HUDEP-2 (cell line): ENCODE measurements around the gene BEGAIN.
A peak's percentile ranks its signal among the peaks of the same experiment; 100 is the strongest.

Experiments used
- DNase-seq, 76 experiments: peaks; one replicate each; lab custom pipeline; 2025; ENCODE audit not compliant: unreplicated experiment in 76 of 76; lab: John Stamatoyannopoulos, UW

The BEGAIN gene, protein sequence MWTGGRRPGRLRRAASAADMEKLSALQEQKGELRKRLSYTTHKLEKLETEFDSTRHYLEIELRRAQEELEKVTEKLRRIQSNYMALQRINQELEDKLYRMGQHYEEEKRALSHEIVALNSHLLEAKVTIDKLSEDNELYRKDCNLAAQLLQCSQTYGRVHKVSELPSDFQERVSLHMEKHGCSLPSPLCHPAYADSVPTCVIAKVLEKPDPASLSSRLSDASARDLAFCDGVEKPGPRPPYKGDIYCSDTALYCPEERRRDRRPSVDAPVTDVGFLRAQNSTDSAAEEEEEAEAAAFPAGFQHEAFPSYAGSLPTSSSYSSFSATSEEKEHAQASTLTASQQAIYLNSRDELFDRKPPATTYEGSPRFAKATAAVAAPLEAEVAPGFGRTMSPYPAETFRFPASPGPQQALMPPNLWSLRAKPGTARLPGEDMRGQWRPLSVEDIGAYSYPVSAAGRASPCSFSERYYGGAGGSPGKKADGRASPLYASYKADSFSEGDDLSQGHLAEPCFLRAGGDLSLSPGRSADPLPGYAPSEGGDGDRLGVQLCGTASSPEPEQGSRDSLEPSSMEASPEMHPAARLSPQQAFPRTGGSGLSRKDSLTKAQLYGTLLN

GRCh38 chr14:100587086-100587762, at the start of gene BEGAIN:
BEGAIN (minus strand) TSS chr14:100587417; CDS start chr14:100587290, 127 bp downstream.
- DNase-seq = no peak

GRCh38 chr14:100636559-100636958, 49.3 kb upstream of the BEGAIN start:
- DNase-seq = no peak

GRCh38 chr14:100634026-100634425, 46.8 kb upstream of the BEGAIN start:
- DNase-seq = no peak

- DNase-seq = no peak
Observed at GRCh38 chr14:100633406-100633805, 46.2 kb upstream of the BEGAIN start.

GRCh38 chr14:100629696-100630095, 42.5 kb upstream of the BEGAIN start:
- no peak for DNase-seq

GRCh38 chr14:100629098-100629497, 41.9 kb upstream of the BEGAIN start:
- DNase-seq = no peak

DNA sequence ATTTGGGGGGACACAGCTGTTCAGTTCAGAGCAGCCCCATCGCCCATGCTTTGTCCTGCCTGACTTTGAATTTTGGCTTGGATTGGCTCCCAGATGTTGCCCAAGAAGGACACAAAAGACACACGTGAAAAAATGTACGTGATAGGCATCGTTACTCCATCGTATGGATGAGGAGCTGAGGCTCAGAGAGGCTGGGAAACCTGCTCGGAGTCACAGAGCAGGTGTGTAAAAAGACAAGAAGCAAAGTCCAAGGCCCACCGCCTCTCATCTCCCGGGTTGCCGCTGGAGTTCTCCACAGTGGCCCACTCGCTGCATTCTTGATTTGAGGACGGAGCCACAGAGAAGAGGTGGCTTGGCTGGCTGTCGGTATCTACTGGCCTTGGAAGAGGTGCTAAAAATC, 41.0 kb upstream of the BEGAIN start:
- DNase-seq = no peak

DNA sequence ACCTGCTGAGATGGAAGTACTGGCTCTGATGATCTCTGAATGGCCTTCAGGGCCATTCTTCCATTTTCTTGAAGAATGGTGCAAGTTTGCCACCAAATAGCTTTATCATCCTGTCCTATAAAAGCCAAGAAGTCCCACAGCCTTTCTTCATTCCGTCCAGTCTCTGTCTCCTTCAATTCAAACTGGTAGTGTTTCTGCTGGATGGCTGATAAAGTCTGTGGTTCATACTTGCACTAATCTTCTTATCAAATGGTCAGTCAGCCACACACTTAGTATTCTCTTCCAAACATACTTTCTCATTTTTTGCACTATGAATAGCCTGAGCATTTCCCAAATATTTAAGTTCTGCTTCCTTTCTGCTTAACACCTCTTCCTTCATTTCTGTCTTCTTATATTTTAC, 39.4 kb upstream of the BEGAIN start:
- no peak for DNase-seq

GRCh38 chr14:100623961-100624360, 36.7 kb upstream of the BEGAIN start:
- no peak for DNase-seq

DNA sequence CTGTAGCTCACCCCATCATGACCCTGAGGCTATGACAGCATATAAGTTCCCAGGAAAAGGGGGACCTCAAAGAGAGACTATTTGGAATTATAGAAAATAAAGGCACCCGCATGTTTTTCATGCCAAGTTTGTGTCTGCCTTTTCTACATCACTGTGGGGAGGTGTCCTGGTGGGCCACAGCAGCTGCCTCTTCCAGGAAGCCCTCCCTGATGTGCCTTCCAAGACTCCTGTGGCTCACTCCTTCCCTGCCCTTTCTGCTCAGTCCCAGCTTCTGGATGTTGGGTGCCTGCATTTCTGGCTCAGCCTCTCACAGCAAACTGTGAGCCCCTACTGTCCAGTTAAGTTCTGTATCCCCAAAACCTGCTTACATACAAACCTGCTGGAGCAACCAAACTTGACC, 36.3 kb upstream of the BEGAIN start:
- no peak for DNase-seq

GRCh38 chr14:100622708-100623485, 35.7 kb upstream of the BEGAIN start:
- peak in 48 of 76 experiments; percentile 5 to 60 (median 24) for DNase-seq

GRCh38 chr14:100622224-100622623, 35.0 kb upstream of the BEGAIN start:
- DNase-seq = no peak

DNA sequence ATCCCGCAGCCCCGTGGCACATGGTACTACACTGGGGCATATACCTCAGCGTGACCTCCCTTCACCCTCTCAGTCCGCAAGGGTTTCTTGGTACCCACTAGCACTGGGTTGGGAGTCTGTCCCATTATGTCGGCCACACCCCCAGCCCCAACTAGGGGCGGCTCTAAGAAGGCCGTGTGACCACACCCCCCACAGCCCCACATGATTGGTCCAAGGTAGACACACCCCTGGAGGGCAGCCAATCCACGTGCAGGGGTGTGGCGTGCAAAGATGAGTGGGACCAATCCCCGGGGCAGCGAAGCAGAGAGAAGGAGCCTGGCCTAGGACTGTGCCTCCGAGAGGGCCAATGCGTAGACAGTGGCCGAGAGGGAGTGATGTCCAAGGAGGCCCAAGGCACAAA, 34.6 kb upstream of the BEGAIN start:
- peak in 25 of 76 experiments; percentile 4 to 51 (median 21) for DNase-seq

GRCh38 chr14:100620255-100621100, 33.3 kb upstream of the BEGAIN start:
- DNase-seq = no peak

GRCh38 chr14:100619396-100620254, 32.4 kb upstream of the BEGAIN start:
- DNase-seq = no peak

GRCh38 chr14:100618763-100619320, 31.6 kb upstream of the BEGAIN start:
- no peak for DNase-seq

DNA sequence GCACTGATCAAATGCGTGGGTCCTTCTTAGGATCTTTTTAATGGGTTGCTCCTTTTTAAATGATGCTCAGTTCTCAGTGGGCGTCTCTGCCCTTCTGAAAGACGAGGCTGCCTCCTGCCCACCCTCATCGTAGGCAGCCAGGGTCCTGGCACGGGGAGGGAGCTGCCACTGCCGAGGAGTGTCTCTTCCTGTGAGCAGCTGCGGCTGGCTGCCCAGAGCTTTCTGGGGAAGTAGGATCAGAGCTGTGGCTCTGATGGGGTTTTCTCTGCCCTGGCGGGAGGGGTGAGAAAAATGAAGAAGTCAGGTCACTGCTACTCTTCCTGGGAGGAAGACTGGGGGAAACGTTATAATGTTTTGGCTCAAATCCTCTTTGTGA, 31.1 kb upstream of the BEGAIN start:
- no peak for DNase-seq

DNA sequence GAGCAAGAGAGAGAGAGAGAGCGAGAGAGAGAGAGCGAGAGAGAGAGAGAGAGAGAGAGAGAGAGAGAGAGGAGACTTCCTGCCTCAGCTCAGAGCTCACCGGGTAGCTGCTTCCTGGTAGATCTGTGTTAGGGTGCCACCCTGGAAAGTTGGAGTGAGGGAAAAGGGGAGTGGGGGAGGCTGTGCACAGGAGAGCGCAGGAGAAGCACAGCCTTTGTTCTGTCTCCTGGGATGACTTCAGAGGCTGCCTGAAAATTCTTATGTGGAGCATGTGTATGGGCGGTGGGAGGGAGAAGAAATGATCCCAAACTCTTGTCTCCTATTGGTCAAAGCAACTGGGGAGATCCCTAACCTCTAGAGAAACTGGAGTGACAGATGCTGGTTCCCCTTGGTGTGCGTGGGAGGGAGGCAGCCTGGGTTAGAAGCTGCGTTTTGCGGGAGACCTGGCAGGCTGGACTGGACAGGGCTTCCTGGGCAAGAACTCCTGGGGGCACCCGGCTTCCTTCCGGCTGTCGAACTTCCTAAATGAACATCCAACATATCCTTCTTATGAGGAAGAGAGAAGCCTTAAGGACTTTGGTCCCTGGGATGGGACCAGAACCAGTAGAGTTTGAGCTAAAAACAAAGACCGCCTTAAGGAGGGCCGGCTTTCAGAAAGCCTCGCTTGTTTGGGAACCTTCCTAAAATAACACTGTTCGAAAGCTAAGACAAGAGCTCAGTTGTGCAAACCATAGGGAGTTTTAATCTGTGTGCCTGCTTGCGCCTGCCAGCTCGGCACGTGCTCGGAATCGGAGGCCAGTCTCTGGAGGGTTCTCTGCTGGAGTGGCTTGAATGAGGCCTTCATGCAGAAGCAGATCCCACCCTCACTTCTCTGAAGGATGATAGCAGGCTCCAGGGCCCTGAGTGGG, 30.4 kb upstream of the BEGAIN start:
- DNase-seq = no peak
